ENCODE data around the gene FKBP3. TPM values are rescaled to one million over a fixed set of nuclear protein-coding genes. Genes with fewer than 3 reads are reported as not detected.

The FKBP3 gene
- total RNA-seq, 2 donors from 2014 or later = 44.6 to 58.8 TPM

DNA sequence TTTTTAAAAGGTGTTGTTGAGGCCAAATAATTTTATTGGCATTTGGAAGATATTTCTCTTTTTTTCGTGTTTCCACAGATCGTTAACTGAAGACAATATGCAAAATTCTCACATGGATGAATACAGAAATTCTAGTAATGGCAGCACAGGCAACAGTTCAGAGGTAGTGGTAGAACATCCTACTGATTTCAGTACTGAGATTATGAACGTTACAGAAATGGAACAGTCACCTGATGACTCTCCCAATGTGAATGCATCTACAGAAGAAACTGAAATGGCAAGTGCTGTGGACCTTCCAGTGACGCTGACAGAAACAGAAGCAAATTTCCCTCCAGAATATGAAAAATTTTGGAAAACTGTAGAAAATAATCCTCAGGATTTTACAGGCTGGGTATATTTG, 39.1 kb downstream of the FKBP3 start:
- Histone ChIP-seq H3K4me1 (no peaks in the 10 kb centered on the region), H3K4me3 (no peak overlapping the region), H3K36me3 (no peaks in the 10 kb centered on the region), H3K9me3 (no peaks in the 10 kb centered on the region), H3K9ac (ENCODE audit: low read depth in 2 of 2, low read length in 2 of 2) (no peak overlapping the region), H3K27ac (no peak overlapping the region), H3K27me3 (no peaks in the 10 kb centered on the region)
- intact Hi-C loops (cut with DNase I) = no loop called here
- TF ChIP-seq, protein P1, sequence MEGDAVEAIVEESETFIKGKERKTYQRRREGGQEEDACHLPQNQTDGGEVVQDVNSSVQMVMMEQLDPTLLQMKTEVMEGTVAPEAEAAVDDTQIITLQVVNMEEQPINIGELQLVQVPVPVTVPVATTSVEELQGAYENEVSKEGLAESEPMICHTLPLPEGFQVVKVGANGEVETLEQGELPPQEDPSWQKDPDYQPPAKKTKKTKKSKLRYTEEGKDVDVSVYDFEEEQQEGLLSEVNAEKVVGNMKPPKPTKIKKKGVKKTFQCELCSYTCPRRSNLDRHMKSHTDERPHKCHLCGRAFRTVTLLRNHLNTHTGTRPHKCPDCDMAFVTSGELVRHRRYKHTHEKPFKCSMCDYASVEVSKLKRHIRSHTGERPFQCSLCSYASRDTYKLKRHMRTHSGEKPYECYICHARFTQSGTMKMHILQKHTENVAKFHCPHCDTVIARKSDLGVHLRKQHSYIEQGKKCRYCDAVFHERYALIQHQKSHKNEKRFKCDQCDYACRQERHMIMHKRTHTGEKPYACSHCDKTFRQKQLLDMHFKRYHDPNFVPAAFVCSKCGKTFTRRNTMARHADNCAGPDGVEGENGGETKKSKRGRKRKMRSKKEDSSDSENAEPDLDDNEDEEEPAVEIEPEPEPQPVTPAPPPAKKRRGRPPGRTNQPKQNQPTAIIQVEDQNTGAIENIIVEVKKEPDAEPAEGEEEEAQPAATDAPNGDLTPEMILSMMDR (IDR thresholded peaks at IDR 0.05) = no peak
- DNase-seq = no peak

DNA sequence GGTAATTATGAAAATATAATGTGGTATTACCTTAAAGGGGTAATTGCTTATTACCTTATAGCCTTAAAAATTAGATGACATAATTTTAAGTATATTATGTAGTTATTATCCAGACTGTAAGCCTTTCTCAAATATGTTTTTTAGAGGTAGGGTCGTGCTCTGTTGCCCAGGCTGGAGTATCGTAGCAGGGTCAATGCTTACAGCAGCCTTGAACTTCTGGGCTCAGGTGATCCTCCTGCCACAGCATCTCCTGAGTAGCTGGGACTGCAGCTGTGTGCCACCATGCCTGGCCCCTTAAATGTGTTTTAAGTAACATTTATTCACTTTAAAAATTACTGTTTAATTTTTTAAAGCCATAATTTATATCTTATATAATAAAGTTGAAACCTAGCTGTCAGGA, 40.0 kb downstream of the FKBP3 start:
- Histone ChIP-seq H3K9me3 (no peaks in the 10 kb centered on the region), H3K27me3 (no peaks in the 10 kb centered on the region), H3K27ac (no peak overlapping the region), H3K36me3 (no peaks in the 10 kb centered on the region), H3K4me1 (no peaks in the 10 kb centered on the region), H3K4me3 (no peak overlapping the region), H3K9ac (ENCODE audit: low read depth in 2 of 2, low read length in 2 of 2) (no peak overlapping the region)
- DNase-seq = no peak
- TF ChIP-seq, protein P1 (IDR thresholded peaks at IDR 0.05) = no peak
- intact Hi-C loops (cut with DNase I) = no loop called here

DNA sequence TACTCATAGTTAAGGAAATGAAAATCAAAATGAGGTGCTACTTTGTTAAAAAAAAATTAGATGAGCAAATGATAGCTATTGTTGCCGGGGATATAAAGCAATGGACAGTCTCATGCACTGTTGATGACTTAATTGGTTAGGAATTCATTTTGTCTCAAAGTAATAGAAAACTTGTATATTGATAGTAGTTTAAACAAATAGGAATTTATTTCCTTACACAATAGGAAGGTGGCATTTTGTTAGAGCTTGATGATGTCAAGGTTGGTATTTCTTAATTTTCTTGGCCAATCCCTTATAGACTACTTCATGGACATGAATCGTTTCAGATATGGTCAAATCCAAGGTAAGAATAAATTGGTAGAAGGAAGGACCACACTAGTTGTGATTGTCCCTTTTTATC, 42.6 kb downstream of the FKBP3 start:
- H3K36me3 ChIP-seq = no peaks in the 10 kb centered on the region
- intact Hi-C loops (cut with DNase I) = no loop called here

DNA sequence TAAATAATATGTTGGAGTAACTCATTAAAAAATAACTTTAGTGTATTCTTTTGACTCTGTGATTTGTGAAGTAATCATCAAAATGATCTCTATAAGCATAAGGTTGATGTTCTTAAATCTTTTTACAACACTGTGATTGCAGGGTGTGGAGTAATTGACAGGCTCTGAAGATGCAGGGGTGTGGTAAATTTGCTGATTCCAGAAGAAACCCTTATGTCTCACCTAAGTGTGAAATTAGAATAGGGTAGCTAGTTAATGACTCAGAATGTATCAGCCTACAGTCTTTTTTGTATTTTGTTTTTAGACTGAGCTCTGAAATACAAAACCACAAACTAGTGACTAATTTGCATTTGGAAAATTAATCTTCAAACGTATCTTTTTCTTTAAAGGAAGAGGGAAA, 44.5 kb downstream of the FKBP3 start:
- intact Hi-C loops (cut with DNase I) = loop anchor here (5.0 kb wide), 1 partner anchor 37 kb away; no protein-coding TSS in a partner anchor
- no peaks in the 10 kb centered on the region for H3K4me1 ChIP-seq
- no peak for DNase-seq
- H3K27ac ChIP-seq = no peak overlapping the region
- no peaks in the 10 kb centered on the region for H3K27me3 ChIP-seq
- no peak overlapping the region for H3K9ac ChIP-seq (ENCODE audit: low read depth in 2 of 2, low read length in 2 of 2)
- TF ChIP-seq, protein P1 (IDR thresholded peaks at IDR 0.05) = no peak
- H3K9me3 ChIP-seq = no peaks in the 10 kb centered on the region
- H3K36me3 ChIP-seq = no peaks in the 10 kb centered on the region
- H3K4me3 ChIP-seq = no peak overlapping the region

More for the DNA sequence above, 42.6 kb downstream of the FKBP3 start:
- Histone ChIP-seq H3K27ac (no peak overlapping the region), H3K4me1 (no peaks in the 10 kb centered on the region), H3K4me3 (no peak overlapping the region), H3K27me3 (no peaks in the 10 kb centered on the region), H3K9ac (ENCODE audit: low read depth in 2 of 2, low read length in 2 of 2) (no peak overlapping the region), H3K9me3 (no peaks in the 10 kb centered on the region)
- TF ChIP-seq, protein P1 (IDR thresholded peaks at IDR 0.05) = no peak
- no peak for DNase-seq

DNA sequence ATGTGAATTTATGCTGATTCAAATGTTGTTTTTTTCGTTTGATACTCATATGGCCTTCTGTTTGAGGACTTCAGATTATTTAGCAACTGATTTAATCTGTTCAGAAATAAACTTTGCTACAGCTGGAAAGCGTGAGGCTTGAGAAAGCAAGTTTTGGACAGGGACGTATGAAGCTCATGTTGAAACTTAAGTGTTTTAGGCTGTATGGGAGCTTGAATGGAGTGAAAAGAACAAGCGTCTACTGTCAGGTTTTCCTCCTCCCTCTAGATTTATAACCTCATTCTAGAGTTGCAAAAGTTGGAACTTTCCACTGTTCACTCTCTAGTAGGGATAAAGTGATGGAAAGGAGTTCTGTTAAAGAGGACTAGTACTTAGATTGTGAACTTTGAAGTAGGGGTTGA, 49.3 kb downstream of the FKBP3 start:
- peak overlapping the region; percentile 61 for H3K4me3 ChIP-seq
- intact Hi-C loops (cut with DNase I) = loop anchor here (5.0 kb wide), 2 partner anchors 42 to 123 kb away; partner anchors contain the start of genes KLHL28 and TOGARAM1
- peak overlapping the region in 1 of 2 donors; percentile 76 for H3K9ac ChIP-seq (ENCODE audit: low read depth in 2 of 2, low read length in 2 of 2)
- peak overlapping the region; percentile 85 for H3K27ac ChIP-seq
- TF ChIP-seq, protein P1 (IDR thresholded peaks at IDR 0.05) = no peak
- no peaks in the 10 kb centered on the region for H3K27me3 ChIP-seq
- no peaks in the 10 kb centered on the region for H3K9me3 ChIP-seq
- no peaks in the 10 kb centered on the region for H3K4me1 ChIP-seq
- no peaks in the 10 kb centered on the region for H3K36me3 ChIP-seq
- no peak for DNase-seq
